ENCODE results near the gene CAMK2D.
A peak's percentile ranks its signal among the peaks of the same experiment; 100 is the strongest.

The CAMK2D gene

DNA sequence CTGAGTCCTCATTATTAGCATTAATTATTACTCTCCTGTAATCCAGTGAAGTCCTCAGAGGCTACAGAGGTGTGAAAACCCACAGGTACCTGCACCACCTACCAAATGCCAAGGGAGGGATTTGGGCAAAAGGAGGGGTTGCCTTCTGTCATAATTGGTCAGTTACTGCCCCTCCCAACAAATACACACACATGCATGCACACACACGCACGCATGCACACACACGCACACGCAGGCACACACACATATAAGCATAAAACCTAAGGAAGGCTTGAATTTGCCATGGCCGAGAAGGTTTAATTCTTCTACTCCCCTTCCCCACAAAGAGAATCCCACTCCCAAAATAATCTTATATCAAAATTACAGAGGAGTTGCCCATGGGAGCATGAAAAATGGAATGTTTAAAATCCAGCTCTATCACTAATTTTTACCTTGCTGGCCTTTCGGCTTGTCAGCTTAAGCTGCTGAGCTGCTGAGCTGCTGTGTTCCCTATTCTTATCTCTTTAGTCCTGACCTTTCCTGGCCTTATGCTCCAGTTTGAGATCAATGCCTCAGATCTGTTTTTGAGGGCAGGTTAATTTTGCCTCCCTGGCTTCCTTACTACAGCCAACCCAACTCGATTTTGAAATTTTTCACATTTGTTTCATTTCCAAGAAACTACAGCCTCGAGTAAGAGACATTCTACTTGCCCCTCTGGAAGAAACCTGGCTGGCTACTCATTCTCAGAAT lies 95.0 kb downstream of the CAMK2D start:
- Mint-ChIP-seq H3K27ac (no peak overlapping the region), H3K36me3 (ENCODE audit: low read depth) (peaks cover 58% of the 10 kb centered on the region), H3K4me3 (no peak overlapping the region), H3K9me3 (no peaks in the 10 kb centered on the region), H3K4me1 (ENCODE audit: low read depth) (peaks cover 6% of the 10 kb centered on the region), H3K27me3 (no peaks in the 10 kb centered on the region)

DNA sequence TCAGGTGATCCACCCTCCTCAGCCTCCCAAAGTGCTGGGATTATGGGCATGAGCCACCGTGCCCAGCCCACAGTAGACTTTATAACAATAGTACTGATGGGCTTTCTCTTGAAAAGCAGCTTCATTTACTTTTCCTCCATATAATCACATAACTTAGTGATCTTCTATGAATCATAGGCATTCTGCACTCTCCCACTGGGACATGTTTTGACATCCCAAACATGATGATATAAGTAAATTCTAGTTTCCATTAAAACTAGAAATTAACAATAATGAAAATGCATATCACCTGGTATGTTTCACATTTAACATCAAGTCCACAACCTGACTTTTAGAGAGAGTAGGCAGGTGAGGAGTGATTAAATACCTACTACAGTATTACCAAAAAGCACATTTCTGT lies 96.5 kb downstream of the CAMK2D start:
- peaks cover 6% of the 10 kb centered on the region for H3K4me1 Mint-ChIP-seq (ENCODE audit: low read depth)
- H3K4me3 Mint-ChIP-seq = no peak overlapping the region
- no peaks in the 10 kb centered on the region for H3K9me3 Mint-ChIP-seq
- peaks cover 55% of the 10 kb centered on the region for H3K36me3 Mint-ChIP-seq (ENCODE audit: low read depth)
- H3K27ac Mint-ChIP-seq = no peak overlapping the region
- H3K27me3 Mint-ChIP-seq = no peaks in the 10 kb centered on the region

DNA sequence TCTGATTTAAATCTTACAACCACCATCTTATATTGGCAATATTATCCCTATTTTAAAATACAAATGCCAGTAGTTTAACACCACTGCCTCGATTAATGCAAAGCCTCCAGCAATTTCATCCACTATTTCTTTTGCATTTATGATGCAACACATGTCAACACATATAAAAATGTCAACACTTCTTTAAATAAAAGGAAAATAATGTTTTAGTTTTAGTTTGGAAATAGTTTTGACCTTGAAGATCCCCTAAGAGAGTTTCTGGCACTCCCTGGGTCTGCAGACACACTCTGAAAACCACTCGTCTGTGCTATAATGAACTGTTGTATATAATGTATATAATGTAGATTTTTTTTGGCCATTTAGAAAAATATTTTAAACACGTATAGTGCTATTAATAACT lies 99.0 kb downstream of the CAMK2D start:
- no peaks in the 10 kb centered on the region for H3K9me3 Mint-ChIP-seq
- H3K4me3 Mint-ChIP-seq = no peak overlapping the region
- peaks cover 66% of the 10 kb centered on the region for H3K36me3 Mint-ChIP-seq (ENCODE audit: low read depth)
- H3K27me3 Mint-ChIP-seq = no peaks in the 10 kb centered on the region
- H3K27ac Mint-ChIP-seq = no peak overlapping the region
- peaks cover 25% of the 10 kb centered on the region for H3K4me1 Mint-ChIP-seq (ENCODE audit: low read depth)

DNA sequence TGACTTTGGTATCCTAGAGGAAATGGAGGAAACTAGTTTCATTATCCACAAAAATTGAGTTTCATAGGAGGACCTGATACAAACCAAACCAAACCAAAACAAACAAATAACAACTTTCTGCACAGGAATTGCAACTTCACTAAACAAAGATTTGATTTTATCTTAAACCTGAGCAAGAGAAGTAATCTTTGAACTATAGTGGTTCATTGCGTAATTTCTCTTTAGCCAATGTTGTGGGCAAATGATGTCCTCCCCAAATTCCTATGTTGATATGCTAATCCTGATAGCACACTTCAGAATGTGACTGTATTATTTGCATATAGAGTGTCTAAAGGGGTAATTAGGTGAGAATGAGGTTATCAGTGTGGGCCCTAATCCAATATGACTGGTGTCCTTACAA lies 102.4 kb downstream of the CAMK2D start:
- Mint-ChIP-seq H3K27me3 (no peaks in the 10 kb centered on the region), H3K27ac (no peak overlapping the region), H3K9me3 (no peaks in the 10 kb centered on the region), H3K4me1 (ENCODE audit: low read depth) (peaks cover 40% of the 10 kb centered on the region), H3K36me3 (ENCODE audit: low read depth) (peaks cover 49% of the 10 kb centered on the region), H3K4me3 (no peak overlapping the region)

DNA sequence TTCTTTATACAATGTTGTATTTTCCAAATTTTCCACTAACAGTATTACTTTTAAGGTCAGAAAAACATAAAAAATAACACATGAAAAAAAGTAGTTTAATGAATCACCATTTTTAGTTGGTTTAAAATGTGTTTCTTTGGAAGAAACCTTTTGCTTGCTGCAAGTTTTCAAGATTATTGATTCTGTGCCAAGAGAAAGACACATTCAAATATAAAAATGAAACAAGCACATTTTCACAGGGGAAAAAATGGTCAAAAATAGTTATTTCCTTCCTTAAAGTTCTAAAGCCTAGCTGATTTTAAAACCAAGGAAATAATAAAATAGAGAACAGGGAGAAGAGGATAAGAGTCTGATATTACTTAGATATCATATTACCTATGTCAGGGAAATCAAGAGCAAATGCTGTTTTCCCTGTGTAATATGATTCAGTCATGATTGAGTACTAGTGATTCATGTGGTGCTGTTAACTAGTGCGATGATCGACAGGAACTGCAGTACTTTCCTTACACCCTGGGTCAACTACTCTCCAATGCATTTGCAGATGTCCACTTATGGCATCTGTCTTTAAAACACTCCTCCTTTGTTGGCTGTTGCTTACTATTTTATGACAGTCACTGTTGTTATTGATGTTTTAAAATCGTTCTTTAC lies 103.8 kb downstream of the CAMK2D start:
- H3K27ac Mint-ChIP-seq = no peak overlapping the region
- peaks cover 47% of the 10 kb centered on the region for H3K36me3 Mint-ChIP-seq (ENCODE audit: low read depth)
- H3K4me1 Mint-ChIP-seq (ENCODE audit: low read depth) = peaks cover 37% of the 10 kb centered on the region
- no peak overlapping the region for H3K4me3 Mint-ChIP-seq
- no peaks in the 10 kb centered on the region for H3K27me3 Mint-ChIP-seq
- no peaks in the 10 kb centered on the region for H3K9me3 Mint-ChIP-seq

DNA sequence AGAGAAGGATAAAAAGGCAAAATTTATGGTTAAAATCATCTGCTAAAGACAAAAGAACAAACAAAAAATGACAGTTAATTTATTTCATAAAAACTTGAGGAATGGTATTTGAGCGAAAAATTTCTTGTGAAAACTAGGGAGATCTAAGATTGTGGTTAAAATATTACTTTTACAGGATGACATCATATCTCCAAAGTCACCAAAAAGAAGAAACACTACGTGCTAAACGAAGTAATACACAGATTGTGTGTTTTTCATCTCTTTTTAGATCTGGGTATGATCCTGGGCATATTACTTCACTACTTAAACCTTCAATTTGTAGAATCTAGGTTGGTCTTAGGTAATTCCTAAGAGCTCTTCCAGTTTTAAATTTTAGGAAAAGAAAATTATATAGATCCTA lies 107.7 kb downstream of the CAMK2D start:
- Mint-ChIP-seq H3K27ac (no peak overlapping the region), H3K9me3 (no peaks in the 10 kb centered on the region), H3K4me3 (no peak overlapping the region), H3K27me3 (no peaks in the 10 kb centered on the region), H3K4me1 (ENCODE audit: low read depth) (peaks cover 38% of the 10 kb centered on the region), H3K36me3 (ENCODE audit: low read depth) (peaks cover 58% of the 10 kb centered on the region)

DNA sequence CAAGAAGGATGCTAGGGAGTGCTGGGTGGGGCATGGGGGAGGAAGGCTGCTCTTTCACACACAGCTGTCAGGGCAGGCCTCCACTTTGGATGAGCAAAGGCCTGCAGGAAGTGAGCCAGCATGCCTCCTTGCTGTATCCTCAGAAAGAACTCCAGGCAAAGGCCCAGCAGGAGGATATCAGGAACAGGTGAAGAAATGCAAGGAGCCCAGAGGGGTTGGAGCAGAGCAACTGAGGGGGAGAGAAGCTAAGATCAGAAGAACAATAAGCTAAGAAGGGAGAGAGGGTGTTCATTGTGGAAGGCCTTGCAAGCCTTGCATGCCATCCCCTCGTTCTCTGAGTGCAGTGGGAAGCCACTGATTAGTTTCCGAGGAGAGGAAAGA lies 115.1 kb downstream of the CAMK2D start:
- no peak overlapping the region for H3K4me3 Mint-ChIP-seq
- no peaks in the 10 kb centered on the region for H3K27me3 Mint-ChIP-seq
- no peaks in the 10 kb centered on the region for H3K9me3 Mint-ChIP-seq
- no peak overlapping the region for H3K27ac Mint-ChIP-seq
- peaks cover 59% of the 10 kb centered on the region for H3K36me3 Mint-ChIP-seq (ENCODE audit: low read depth)
- peaks cover 56% of the 10 kb centered on the region for H3K4me1 Mint-ChIP-seq (ENCODE audit: low read depth)

DNA sequence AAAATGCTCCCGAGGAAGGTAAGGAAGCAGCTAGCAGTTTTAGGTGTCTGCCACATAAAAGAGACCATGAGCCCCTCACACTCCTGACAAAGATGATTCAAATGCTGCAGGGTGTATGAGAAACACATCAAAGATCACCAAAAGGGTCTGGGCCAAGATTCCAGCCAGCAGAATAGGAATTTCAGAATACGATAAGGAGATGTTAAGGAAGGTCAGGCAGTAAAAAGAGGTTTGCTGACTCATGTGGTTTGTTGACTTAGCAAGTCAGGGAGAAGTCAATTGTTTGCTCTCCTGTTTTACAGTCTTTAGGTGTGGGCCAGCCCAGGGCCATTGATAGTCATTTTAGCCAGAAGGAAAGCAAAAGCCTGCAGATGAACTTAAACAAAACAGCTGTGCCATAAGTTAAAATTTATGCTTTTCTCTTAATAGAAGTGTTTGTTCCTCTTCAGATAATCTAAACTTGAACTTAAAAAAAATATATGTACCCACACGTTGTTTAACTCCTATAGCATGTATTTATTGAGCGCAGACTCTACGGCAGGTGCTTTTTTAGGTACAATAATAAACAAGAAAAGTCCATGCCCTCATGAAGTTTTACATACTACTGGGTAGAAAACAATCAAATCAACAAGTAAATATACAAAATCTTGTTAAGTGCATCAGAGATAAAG lies 115.6 kb downstream of the CAMK2D start:
- H3K36me3 Mint-ChIP-seq (ENCODE audit: low read depth) = peaks cover 55% of the 10 kb centered on the region
- H3K9me3 Mint-ChIP-seq = no peaks in the 10 kb centered on the region
- no peak overlapping the region for H3K4me3 Mint-ChIP-seq
- H3K4me1 Mint-ChIP-seq (ENCODE audit: low read depth) = peaks cover 58% of the 10 kb centered on the region
- no peak overlapping the region for H3K27ac Mint-ChIP-seq
- H3K27me3 Mint-ChIP-seq = no peaks in the 10 kb centered on the region

DNA sequence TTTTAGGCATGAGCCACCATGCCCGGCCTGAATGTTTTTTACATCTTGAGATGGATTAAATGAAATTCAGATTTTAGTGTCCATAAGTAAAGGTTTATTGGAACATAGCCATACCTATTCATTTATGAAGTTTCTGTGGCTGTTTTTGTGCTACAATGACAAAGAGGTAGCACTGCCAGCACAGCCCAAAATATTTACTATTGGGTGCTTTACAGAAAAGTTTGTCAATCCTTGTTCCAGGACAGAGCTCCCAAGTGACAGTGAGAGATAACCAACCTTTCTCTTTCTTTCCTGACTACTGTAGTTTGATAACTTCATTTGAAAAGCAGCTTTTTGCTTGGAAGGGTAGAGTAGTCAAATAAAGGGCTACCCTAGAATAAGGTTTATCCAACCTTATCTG lies 116.2 kb downstream of the CAMK2D start:
- Mint-ChIP-seq H3K27ac (no peak overlapping the region), H3K4me3 (no peak overlapping the region), H3K9me3 (no peaks in the 10 kb centered on the region), H3K4me1 (ENCODE audit: low read depth) (peaks cover 64% of the 10 kb centered on the region), H3K27me3 (no peaks in the 10 kb centered on the region), H3K36me3 (ENCODE audit: low read depth) (peaks cover 50% of the 10 kb centered on the region)

DNA sequence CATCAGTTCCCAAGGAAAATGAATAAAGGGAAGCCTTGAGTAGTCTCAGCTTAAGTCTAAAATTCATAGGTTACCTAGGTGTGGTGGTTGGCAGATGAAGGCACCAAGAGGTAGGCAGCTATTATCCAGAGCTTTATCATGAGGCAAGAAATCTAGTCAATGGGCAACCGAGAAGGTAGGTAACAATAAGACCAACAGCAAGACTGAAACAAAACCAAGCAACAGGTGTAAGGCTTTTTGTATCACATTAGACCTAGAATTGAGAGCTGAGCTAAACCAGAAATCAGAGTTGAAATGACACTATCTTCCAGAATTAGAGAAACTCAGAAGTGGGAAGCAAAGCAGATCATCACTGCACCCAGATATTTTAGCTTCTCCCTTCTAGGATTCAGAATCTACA lies 117.1 kb downstream of the CAMK2D start:
- Mint-ChIP-seq H3K4me1 (ENCODE audit: low read depth) (peaks cover 72% of the 10 kb centered on the region), H3K4me3 (no peak overlapping the region), H3K9me3 (no peaks in the 10 kb centered on the region), H3K27me3 (no peaks in the 10 kb centered on the region), H3K27ac (no peak overlapping the region), H3K36me3 (ENCODE audit: low read depth) (peaks cover 45% of the 10 kb centered on the region)

DNA sequence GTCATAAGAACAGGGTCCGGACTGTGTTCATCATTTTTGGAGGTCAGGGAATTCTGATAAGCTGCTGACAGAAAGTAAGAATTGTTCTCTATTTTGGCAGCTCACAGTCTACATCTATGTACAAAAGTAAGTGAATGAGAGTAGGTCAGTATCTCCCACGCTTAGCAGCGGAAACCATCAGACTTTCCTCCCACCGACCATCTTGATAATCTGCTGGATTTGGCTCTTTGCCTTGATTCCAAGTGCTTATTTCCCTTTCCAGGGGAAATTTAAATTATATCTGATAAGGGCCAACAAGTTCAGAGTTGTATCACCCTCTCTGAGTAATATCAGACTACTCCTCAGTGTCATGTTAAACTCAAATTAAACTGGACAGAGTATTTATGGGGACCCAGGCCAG lies 118.0 kb downstream of the CAMK2D start:
- no peaks in the 10 kb centered on the region for H3K9me3 Mint-ChIP-seq
- H3K4me1 Mint-ChIP-seq (ENCODE audit: low read depth) = peaks cover 71% of the 10 kb centered on the region
- H3K4me3 Mint-ChIP-seq = no peak overlapping the region
- no peak overlapping the region for H3K27ac Mint-ChIP-seq
- H3K27me3 Mint-ChIP-seq = no peaks in the 10 kb centered on the region
- peaks cover 36% of the 10 kb centered on the region for H3K36me3 Mint-ChIP-seq (ENCODE audit: low read depth)

DNA sequence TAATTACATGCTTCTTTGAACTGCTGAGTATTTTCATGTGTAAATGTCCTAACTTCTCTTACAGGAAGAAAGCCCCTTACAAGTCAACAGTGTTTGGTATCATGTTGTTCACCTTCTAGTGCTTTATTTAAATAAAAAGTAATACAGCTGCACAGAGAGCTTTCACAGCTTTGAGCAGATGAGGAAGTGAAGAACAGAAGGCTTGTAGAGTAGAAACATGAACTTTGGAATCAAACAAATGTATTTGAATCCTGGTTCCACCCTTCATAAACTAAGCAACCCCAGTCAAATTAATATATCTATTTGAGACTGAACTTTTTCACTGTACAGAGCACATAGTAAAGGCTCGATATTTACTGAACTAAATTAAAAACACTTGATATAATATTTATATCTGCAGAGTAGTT lies 120.5 kb downstream of the CAMK2D start:
- Mint-ChIP-seq H3K27ac (no peak overlapping the region), H3K36me3 (ENCODE audit: low read depth) (peaks cover 29% of the 10 kb centered on the region), H3K4me3 (no peak overlapping the region), H3K4me1 (ENCODE audit: low read depth) (peaks cover 79% of the 10 kb centered on the region), H3K9me3 (no peaks in the 10 kb centered on the region), H3K27me3 (no peaks in the 10 kb centered on the region)

DNA sequence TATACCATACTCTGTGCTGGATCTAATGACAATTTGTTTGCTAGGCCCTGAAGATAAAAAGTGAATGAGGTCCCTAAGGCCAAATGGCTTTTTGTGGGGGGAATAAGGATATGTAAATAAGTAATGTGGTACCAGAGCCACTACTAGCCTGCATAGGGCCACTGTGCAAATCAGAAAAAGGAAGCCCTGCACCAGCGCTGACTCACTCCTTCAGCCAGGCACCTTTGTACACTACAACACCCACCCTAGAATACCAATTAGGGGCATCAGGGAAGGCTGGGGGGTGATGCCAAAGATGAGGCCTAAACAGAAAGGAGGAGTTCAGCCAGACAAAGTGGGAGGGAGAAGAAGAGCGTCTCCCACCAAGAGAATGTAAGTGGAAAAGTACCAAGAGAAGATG lies 122.2 kb downstream of the CAMK2D start:
- no peaks in the 10 kb centered on the region for H3K27me3 Mint-ChIP-seq
- peak overlapping the region; percentile 12 for H3K27ac Mint-ChIP-seq
- no peak overlapping the region for H3K4me3 Mint-ChIP-seq
- peaks cover 68% of the 10 kb centered on the region for H3K4me1 Mint-ChIP-seq (ENCODE audit: low read depth)
- peaks cover 22% of the 10 kb centered on the region for H3K36me3 Mint-ChIP-seq (ENCODE audit: low read depth)
- no peaks in the 10 kb centered on the region for H3K9me3 Mint-ChIP-seq

DNA sequence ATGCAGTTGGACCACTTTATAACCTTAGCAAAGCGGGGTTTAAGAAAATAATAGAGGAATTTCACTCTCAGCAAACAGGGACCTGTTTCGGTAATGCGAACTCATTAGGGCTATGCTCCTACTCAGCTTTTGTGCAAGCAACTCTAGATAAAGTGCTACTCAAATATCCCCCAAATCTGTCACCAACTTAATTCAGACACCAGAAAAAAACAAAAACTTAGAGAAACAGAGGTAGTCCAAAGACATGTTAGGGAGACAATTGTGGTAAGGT lies 123.0 kb downstream of the CAMK2D start:
- H3K9me3 Mint-ChIP-seq = no peaks in the 10 kb centered on the region
- no peak overlapping the region for H3K27ac Mint-ChIP-seq
- H3K4me3 Mint-ChIP-seq = no peak overlapping the region
- H3K36me3 Mint-ChIP-seq (ENCODE audit: low read depth) = peaks cover 18% of the 10 kb centered on the region
- no peaks in the 10 kb centered on the region for H3K27me3 Mint-ChIP-seq
- H3K4me1 Mint-ChIP-seq (ENCODE audit: low read depth) = peaks cover 64% of the 10 kb centered on the region

DNA sequence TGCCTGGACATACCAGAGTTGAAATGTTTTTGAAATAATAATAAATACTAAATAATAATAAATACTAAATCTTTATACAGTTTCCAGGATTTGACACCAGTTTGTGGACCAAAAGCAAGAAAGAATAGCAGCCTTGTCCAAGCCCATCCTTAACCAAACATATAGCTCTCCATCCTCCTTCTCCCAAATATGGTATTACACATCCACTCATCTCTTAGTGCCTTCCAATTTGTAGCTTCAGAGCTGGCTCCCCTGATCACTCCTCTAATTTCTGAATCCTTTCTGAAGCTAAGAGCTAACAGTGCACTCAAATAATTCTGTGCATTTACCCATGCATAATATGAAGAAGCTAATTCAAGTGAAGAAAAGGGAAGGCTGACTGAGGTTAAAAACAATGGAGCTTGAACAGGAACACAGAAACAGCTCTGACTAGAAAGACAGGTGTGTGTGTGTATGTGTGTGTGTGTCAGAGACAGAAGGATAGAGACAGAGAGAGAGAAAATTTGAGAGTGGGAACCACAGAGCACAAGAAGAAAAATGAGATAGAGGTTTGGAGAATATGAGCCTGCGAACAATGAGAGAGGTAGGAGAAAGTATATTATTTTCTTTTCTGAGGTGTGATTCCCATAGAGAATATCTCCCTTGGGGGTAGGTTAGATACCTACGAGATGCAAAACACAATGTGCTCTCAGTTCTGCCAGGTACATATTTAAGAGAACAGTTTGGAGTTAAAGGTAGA lies 123.5 kb downstream of the CAMK2D start:
- peaks cover 65% of the 10 kb centered on the region for H3K4me1 Mint-ChIP-seq (ENCODE audit: low read depth)

More for the DNA sequence above, 123.5 kb downstream of the CAMK2D start:
- peaks cover 18% of the 10 kb centered on the region for H3K36me3 Mint-ChIP-seq (ENCODE audit: low read depth)
- no peaks in the 10 kb centered on the region for H3K9me3 Mint-ChIP-seq
- H3K27ac Mint-ChIP-seq = peak overlapping the region; percentile 10
- H3K4me3 Mint-ChIP-seq = peak overlapping the region; percentile 2
- H3K27me3 Mint-ChIP-seq = no peaks in the 10 kb centered on the region

Data from stimulated activated naive CD8-positive, alpha-beta T cell treated with anti-CD3 and anti-CD28 coated beads, Interleukin-15, Interleukin-2, amounts not matched to agents 100 ng/mL and 50 ng/mL, for 24 hours (primary cell).